C4-2B (cell line): Measurements from ENCODE around the gene CD52.
"Not testable (repeated sequence)": the region's sequence is repeated elsewhere in the genome, so short reads cannot be mapped to it uniquely, and the experiment has no call there.

Experiments used
- H3K27ac ChIP-seq: fragments of 450-650 bp; 2 replicates; pipeline ENCODE4 v1.5.1; 2017
- CTCF ChIP-seq: fragments of 450-650 bp; conservative IDR thresholded peaks from 2 replicates; pipeline ENCODE4 v1.5.1; 2017; ENCODE audit warnings: mild to moderate bottlenecking
- ZFX ChIP-seq: fragments of 450-650 bp; IDR thresholded peaks from 2 replicates; pipeline ENCODE4 v1.6.1; 2017

CD52 gene

GRCh38 chr1:26290122-26290881, 27.5 kb upstream of the CD52 start:
- no peak for TF ChIP-seq ZFX
- no peak for TF ChIP-seq CTCF
- H3K27ac ChIP-seq, result no peak overlapping the region

GRCh38 chr1:26290882-26291261, 26.9 kb upstream of the CD52 start:
- no peak overlapping the region for H3K27ac ChIP-seq
- TF ChIP-seq CTCF (no peak), ZFX (no peak)

- TF ChIP-seq ZFX (no peak), CTCF (no peak)
- no peak overlapping the region for H3K27ac ChIP-seq
Observed at GRCh38 chr1:26291433-26291832, 26.3 kb upstream of the CD52 start.

- no peak for TF ChIP-seq CTCF
- TF ChIP-seq ZFX, result no peak
- no peak overlapping the region for H3K27ac ChIP-seq
Observed at GRCh38 chr1:26291939-26292338, 25.8 kb upstream of the CD52 start.

- H3K27ac ChIP-seq, result not testable (repeated sequence)
Observed at GRCh38 chr1:26292735-26293134, 25.0 kb upstream of the CD52 start.

- no peak overlapping the region for H3K27ac ChIP-seq
- TF ChIP-seq ZFX (no peak), CTCF (no peak)
Observed at GRCh38 chr1:26293911-26294463, 23.8 kb upstream of the CD52 start.

GRCh38 chr1:26295194-26296138, 22.3 kb upstream of the CD52 start:
- no peak for TF ChIP-seq ZFX
- no peak overlapping the region for H3K27ac ChIP-seq

- no peak for TF ChIP-seq ZFX
- no peak for TF ChIP-seq CTCF
- no peak overlapping the region for H3K27ac ChIP-seq
Observed at GRCh38 chr1:26296340-26297056, 21.3 kb upstream of the CD52 start.
